DMS 273 (cell line): Measurements from ENCODE around the gene RELN.
A peak's percentile ranks its signal among the peaks of the same experiment; 100 is the strongest.

Experiments
- DNase-seq: peaks from one replicate; lab custom pipeline; 2025; ENCODE audit not compliant: unreplicated experiment; lab: John Stamatoyannopoulos, UW

Gene RELN

DNA sequence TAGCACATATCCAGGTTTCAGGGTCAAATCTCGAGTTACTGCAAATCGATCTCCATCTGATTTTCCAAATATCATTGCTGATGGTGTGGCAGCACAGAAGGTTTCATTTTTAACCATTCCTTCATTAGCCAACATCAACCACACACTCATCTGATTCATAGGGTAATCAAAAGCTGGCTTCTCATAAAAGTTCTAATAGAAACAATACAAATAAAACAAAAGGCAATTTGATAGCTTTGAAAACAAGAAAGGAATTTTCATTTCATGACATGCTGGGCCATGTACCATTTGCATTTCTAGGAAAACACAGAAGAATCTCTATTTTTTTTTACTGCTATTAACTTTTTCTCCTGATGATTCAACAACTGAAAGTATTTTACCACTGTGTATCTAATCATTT lies 395.8 kb downstream of the RELN start:
- no peak for DNase-seq

DNA sequence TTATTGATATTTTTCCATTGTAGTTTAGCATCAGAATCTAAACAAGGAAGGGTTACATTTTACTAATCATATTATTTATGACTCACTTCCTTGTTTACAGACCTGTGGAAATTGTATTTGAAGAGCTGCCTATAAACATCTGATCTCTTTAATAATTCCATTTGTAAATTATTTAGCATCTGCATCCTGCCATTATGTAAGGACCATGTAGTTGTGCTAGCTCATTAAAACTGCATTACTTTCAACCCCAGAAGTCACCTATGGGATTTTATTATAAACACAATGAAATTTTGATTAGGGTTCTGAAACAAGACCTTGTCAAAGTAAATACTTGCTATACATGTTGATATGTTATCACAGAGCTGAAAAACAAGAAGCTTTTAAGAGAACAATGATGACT lies 396.6 kb downstream of the RELN start:
- no peak for DNase-seq

DNA sequence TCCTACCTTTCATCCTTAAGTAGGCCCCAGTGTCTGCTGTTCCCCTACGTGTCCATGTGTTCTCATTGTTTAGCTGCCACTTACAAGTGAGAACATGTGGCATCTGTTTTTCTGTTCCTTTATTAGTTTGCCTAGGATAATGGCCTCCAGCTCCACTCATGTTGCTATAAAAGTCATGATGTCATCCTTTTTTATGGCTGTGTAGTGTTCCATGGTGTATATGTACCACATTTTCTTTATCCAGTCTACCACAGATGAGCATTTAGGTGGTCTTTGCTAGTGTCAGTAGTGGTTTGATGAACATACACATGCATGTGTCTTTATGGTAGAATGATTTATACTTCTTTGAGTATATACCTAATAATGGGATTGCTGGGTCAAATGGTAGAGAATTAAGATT lies 397.3 kb downstream of the RELN start:
- DNase-seq: no peak

DNA sequence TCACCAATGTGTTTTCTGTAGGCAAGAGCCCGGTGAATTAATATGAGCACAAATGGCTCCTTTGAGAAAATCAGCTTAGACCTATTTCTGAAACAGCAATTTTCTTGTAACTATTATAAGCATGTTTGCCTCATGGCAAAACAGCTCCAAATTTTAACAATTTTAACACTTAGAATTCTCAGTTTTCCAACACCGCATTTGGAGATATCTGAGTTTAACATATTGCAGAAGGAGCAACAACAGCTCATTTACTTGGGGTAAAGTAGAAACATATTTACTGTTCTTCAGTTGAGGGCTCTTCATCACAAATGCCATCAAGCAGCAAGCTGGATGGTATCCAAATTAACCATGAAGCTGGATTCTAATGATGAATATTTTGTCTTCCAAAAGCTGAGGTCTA lies 409.4 kb downstream of the RELN start:
- no peak for DNase-seq

DNA sequence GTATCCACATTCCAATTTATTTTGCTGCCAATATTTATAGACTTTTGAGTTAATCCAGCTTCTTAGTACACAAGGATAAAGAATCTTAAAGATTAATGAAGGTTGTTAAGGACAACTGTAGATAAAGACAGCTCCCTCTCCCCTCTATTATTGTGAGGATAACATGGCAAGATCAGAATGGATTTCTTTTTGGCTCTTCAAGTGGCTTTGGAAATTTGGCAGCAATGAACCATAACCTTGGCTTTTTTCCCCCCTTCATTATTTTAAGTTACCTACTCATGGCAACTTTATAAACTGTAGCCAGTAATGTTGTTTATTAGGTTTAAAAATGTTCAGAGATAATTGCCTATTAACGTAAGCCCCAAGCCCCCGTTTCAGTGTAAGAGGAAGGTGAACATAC lies 412.4 kb downstream of the RELN start:
- no peak for DNase-seq

DNA sequence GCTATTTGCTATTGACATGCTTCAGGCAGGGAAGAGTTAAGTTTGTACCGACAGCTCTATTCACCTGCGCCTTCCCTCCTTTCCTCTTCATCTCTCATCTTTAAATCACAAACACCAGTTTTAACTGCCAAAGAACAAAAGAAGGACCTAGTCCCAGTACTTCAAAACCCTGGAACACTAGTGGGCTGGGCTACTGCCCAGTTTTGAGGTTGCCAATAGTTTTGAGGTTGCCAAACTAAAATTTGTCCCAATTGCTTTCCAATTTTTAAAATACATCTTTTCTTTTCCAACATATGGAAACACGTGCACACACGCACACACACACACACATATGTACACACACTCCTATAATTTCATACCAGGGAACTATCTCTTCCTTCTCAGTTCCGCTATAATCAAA lies 412.8 kb downstream of the RELN start:
- no peak for DNase-seq

DNA sequence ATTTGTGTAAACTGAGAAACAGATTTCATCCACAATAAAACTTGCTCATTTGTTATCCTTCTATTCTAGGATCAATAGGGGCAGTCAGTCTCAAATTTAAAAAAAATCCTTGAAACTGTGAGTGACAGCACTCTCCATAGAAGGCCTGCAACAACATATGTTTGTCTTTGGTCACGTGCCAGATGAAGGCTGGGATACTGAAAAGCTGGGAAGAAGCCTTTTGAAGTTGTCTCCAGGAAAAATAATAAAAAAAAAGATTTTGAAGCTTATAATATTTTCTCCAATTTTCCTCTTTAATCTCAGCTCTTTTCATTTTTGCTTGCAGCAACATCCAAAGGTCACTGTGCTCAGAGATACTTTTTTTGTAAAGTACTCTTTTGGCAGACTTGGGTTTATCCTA lies 414.9 kb downstream of the RELN start:
- DNase-seq: peak; percentile 74

DNA sequence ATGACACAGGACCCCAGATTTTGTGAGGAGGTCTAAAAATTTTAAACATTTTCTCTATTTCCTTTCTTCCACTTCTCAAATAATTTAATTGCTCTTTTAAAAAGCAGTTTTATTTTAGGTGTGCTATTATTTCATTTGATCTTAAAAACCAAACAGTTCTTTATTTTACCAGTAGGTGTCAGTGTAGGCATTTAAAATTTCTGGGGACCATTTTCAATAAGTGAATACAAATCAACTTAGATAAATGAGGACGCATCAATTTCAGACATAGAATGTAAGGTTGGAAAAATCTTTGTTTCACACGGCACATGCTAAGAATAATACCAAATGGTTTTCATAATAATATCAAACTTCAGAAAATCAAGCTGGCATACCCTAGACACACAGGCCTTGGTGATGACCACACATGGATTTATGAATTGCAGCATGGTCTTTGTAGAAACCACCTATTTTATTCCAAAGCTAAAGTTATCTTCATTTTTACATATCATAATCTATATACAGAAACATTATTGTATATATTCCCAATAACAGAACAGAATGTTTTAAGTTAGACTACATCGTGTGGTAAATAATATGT lies 415.9 kb downstream of the RELN start:
- DNase-seq: peak; percentile 80

DNA sequence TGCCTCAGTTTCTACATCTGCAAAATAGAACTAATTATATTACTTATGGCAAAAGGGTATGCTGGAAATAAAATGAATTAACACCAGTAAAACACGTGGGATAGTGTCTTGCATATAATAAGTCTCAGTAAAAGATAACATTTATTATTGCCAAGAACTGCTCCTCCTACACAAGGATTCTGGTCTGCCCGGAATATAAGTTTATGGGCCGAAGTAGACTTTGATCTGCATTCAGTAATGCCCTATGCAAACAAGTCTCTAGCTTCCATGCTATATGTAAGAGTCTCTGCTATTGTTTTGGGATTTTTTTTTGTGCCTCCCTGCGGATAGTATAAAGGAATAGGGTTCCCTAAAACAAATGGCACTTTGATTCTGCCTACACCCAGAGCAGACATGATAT lies 417.9 kb downstream of the RELN start:
- DNase-seq: no peak

DNA sequence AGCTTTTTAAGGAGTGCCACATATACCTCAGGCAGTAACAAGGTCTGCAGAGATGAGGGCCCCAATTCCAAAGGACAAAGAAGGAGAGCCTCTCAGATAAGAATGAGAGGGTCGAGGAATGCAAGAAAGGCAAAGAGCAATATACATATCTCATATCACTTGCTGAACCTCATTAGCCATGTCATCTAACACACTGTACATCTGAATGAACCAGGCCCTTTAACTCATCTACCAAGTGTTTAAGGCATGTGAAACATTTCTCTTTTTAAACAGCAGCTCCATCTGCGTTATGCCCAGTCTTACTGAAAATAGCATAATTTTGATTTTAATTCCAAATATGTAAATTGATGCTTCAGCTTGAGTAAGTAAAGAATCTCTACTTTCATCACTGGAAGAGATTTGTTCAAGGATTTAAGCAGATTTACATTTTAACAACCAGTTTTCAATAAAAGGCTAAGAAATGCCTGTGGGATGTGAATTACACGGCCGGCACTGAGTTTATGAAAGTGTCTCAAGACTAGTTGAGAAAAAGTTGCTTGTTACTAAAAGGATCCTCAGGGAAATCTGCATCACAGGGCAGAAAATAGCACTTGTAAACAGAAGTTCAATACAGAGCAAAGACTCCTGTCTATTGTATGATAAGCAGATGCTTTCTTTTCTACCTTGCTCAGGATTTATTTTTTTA lies 419.7 kb downstream of the RELN start:
- no peak for DNase-seq

DNA sequence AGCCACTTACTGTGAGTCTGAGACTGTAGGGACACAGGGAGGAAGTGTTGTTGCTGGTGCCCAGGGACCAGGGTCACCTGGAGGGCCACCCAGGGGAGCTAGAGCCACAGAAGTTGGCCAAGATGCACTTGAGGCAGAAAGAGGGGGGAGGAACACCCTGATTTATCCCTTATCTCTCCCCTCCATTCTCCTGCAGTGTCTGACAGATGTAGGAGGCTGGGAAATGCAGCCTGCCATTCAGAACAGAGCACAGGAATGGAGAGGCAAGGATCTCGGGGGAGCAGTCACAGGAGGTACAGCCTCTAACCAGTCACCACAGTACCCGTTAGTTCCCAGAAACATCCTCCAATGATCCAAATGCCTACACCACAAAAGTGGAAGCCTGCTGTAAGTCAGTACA lies 425.0 kb downstream of the RELN start:
- no peak for DNase-seq

DNA sequence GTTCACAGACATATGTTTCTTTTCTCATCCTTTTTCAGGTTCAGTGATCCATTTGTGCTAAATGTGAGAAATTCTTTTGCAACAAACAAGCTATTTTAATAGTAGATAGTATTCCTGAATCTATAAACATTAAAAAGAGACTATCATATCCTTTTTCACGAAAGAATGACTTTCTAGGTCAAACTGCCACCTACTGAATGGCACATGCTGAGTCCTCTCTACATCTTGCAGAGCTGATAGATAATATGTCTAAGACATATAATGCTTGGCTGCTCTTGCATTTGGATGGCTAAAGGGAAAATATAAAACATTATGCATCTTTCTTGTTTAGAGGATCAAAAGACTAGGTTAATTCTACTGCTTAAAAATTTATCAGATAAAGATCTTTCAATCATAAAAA lies 429.3 kb downstream of the RELN start:
- no peak for DNase-seq

DNA sequence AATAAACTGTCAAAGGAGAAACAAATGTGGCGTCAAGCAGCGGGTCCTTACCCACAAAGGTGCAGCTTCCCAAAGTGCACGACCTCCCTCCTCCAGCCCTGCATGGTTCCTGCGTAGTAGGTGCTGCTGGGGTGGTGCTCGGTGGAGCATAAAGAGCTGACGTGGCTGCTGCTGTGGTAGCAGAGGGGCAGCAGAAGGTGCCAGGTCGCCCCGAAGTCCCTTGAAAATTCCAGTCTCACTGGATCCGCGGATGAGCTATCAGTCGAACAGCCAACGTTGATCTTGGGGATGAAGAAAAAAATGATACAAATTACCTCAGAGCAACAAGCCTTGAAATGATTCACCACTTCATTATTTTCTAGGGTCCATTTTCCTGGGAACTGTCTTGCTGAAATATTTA lies 438.4 kb downstream of the RELN start:
- no peak for DNase-seq

DNA sequence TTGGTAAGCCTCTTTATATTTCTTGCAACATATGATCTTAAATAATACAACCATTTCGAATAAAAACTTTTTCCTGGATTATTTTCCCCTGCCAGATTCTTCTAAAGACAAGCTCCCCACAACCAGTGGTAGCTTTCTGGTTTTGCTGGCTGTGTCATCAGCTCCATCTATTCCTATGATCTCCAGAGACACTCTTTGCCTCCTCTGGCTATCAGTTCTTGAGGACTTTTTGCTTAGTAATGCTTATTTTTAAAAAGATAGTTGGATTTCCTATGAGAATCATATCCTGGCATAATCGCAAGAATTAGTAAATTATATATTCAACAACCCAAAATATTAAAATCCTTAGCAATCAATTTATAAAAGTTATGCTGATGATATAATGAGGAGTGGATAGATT lies 439.7 kb downstream of the RELN start:
- no peak for DNase-seq

DNA sequence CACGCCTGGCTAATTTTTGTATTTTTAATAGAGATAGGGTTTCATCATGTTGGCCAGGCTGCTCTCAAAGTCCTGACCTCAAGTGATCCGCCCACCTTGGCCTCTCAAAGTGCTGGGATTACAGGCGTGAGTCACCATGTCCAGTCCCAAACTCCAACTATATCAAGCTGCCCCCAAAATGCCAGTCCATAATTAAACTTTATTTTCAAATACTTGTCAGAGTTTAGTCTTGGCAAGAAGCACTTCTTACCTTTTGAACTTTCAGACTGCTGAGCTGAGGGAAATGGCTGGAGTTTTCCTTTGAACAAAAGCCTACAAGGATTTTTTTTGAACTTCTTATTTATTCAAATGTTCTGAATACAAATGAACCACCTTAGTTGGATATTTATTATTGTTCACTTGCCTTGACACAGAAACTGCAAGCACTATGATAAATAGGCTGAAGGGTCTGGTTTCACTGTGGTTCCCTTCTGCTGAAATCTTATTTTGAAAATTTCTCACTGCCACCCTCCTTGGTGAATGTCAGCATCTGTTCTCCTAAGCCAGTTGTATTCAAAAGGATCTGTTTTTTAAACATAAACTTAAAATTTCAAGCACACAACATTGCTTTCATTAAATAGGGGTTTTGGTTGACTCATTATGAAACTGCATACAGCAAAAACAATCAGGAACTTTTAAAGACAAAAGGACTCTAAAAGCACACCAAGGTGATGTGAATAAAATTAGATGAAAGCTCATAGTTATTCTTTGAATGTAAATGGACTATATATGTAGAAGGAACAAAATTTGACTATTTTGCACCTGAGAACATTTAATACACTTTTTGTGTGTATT lies 441.8 kb downstream of the RELN start:
- DNase-seq: no peak

DNA sequence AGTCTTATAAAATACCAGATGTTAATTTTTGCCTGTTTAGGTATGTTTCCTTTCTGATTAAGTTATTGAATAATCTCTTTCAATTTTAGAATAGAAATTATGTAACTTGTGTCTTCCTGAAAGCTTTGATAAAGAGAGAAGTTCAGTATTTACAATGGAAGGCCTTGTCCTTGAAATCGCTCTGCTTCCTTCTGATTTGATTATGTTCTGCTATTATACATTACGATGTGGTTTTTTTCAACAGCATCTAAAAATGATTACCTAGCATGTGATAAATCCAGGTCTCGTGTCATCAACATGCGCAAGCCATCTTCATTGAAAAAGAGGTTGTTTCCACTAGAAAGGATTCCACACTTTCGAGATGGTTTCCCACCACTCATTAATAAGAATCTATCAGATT lies 447.0 kb downstream of the RELN start:
- no peak for DNase-seq

DNA sequence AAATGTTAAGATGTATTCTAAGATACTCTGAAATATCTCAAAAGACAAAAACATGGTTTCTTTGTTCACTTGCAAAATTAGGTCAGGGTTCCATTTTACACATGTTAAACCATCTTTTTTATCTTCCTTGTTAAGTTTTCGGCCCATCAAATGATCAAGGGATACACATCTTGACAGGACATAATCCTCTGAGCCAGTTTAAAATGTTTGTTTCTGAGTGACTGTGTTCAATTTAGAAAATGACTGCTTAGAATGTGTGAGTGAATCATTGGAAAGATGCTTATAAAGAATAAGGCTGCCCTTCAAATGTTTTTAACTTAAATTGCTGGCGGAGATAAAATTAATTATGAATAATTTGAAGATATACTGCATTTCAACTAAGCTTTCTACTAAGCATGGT lies 447.5 kb downstream of the RELN start:
- DNase-seq: no peak

DNA sequence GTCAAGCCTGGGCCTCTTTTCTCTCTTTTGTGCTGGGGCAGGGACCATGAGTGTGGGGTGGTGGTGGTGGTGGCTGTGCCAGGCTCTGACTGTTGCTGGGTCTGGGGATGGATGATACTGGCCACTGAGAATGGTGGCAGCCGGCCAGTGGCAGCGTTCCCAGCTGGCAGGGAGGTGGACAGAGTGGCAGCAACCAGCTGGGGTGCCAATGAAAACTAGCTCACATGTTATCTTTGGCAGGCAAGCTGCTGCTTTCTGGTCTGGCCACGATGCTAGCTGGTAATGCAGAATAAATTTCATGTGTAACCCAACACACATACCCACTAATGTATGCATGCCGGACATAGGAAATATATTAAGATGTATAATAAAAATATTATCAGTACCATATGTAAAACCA lies 448.4 kb downstream of the RELN start:
- DNase-seq: peak; percentile 91

DNA sequence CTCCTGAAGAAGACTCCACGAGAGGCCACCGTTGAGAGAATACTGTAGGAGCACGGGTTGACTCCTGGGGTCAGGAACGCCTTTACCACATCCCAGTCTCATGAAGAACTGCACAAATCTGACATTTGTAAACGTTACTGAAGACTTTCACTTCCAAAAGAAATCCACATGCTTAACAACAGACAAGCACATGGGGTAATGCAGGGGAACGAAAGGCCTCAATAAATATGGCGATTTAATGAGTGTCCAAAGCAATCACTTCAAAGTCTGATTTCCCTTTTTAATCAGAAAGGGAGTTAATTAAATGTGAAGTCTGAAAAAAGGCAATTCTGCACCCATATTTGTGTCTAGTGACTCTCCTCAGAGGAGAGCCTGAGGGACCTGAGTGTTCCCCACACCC lies 449.1 kb downstream of the RELN start:
- peak; percentile 41 for DNase-seq

DNA sequence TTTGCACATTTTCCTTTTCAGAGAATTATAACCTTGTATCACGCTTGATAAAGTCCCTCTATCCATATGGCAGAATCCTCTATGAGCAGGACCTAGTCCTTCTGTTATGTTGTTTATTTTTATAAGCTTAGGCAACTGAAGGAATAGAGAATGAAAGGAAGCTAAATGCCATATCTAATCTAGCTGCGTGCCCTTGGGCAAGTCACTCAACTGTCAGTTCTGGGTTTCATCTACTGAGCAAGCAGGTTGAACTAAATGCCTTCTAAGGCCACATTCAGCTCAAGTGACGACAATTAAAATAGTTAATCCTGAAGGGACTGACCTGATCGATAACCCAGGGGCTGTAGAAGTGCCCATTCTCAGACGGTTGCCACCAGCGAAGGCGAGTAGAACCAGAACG lies 449.6 kb downstream of the RELN start:
- DNase-seq: peak; percentile 41

DNA sequence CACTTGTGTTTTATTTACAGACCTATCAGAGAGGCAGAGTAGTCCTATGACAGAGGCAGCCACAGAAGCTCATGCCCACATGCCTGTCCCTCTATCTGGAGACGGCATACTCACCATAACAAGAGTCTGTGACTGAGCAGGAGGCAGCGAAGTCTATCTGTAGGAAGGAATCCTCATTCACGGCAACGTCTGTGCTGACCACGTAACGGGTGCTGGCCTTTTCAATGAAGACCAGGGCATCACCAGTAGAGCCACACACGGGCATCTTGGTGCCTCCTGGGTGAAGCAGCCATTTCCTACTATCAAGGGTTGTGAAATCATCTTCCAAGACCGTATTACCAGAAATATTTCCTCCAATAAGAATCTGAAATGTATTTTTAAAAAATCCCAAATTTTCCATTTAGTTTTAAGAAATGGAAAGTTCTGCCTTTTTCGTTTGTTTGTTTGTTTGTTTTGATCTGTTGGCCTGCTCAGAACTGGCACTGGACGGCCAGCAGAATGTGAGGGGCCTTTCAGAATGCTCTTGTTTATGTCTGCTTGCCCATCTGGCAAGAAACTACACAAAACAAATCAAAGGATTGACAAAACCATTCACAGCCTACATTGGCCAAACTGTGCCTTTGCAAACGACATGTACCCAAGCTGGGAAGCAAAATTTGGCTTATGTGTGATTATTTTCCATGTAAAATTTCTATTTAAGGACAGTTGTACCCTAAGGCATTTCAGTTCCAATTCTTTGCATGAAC lies 450.3 kb downstream of the RELN start:
- no peak for DNase-seq

DNA sequence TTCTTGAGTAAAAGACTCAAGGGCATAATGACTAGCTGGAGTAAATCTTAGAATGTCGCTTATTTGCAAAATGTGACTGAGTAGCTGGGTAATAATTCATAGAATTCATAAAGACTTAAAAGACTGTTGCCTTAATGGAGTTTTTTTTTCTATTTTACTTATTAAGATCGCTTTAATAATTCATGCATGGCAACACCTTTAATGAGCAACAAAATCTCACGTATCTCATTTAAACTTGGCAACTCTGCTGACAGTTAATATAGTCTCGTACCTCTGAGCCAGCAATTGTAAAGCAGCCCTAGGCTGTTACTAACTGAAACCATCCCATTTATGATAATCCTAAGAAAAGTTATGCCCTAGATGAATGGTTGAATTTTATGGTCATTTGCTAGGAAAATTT lies 455.7 kb downstream of the RELN start:
- DNase-seq: no peak
